ENCODE data around the gene ITGA1. TPM values are rescaled to one million over a fixed set of nuclear protein-coding genes. Genes with fewer than 3 reads are reported as not detected.
A peak's percentile ranks its signal among the peaks of the same experiment; 100 is the strongest.

The ITGA1 gene
- total and polyA plus RNA-seq, 9 donors: 4.9 to 41.2 (median 14.7) TPM

DNA sequence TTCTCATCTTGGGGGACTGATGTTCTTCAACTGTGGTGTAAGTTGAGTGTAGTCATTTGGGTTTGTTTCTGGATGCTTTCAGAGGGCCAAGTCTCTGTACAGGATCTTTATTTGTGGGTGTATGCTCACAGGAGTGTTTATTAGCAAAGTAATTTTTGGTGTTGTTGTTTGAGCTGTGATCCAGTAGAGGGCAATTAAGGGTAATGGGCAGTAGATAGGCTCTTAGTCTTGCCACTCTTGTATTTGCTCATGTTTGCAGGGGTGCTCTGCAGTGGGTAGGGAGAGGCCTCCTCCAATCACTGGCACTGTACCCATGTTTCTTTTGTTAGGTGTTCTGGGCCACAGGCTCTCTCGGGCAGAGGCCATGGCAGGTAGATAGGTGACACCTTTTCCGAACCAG is 155.6 kb downstream of the ITGA1 start:
- no peaks in the 10 kb centered on the region for H3K36me3 ChIP-seq
- no peaks in the 10 kb centered on the region for H3K4me1 ChIP-seq (ENCODE audit: insufficient read depth)
- H3K27ac ChIP-seq: no peak overlapping the region
- no peak overlapping the region for H3K4me3 ChIP-seq
- TF ChIP-seq, protein P1, sequence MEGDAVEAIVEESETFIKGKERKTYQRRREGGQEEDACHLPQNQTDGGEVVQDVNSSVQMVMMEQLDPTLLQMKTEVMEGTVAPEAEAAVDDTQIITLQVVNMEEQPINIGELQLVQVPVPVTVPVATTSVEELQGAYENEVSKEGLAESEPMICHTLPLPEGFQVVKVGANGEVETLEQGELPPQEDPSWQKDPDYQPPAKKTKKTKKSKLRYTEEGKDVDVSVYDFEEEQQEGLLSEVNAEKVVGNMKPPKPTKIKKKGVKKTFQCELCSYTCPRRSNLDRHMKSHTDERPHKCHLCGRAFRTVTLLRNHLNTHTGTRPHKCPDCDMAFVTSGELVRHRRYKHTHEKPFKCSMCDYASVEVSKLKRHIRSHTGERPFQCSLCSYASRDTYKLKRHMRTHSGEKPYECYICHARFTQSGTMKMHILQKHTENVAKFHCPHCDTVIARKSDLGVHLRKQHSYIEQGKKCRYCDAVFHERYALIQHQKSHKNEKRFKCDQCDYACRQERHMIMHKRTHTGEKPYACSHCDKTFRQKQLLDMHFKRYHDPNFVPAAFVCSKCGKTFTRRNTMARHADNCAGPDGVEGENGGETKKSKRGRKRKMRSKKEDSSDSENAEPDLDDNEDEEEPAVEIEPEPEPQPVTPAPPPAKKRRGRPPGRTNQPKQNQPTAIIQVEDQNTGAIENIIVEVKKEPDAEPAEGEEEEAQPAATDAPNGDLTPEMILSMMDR (IDR thresholded peaks at IDR 0.05): no peak
- no peak for TF ChIP-seq EP300 (IDR thresholded peaks at IDR 0.05)
- TF ChIP-seq POLR2A (IDR thresholded peaks at IDR 0.05): no peak
- intact Hi-C loops (cut with DNase I): loop anchor here in 2 of 4 donors (10.0 kb wide), 1 partner anchor 152 kb away; no protein-coding TSS in a partner anchor
- no peaks in the 10 kb centered on the region for H3K27me3 ChIP-seq
- DNase-seq: no peak
- WGBS, 3 donors: 89 to 100% (median 96%) methylated on average over 2 of the region's 2 CpGs
- H3K9me3 ChIP-seq: no peaks in the 10 kb centered on the region

DNA sequence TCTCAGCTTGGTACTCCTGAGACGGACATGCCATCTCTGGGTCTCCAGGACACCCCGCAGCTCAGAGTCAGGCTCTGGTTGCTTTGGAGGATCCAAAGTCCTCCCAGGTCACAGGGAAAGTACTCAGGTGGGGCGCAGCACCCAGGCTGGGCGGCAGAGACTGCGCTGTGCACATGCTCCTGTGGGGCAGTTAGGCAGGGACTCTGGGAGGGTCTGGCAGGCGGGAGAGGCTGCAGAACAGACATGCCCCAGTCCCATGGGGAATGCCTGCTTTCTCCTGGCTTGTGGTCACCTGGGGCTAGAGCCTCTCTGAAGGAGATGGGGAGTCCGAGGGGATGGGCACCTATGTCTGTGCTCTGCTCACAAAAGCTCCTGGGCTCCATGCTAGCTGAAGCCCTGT is 156.1 kb downstream of the ITGA1 start:
- 83 to 92% (median 91%) methylated on average over 7 of the region's 7 CpGs for WGBS, 3 donors
- no peak for DNase-seq
- no peaks in the 10 kb centered on the region for H3K4me1 ChIP-seq (ENCODE audit: insufficient read depth)

DNA sequence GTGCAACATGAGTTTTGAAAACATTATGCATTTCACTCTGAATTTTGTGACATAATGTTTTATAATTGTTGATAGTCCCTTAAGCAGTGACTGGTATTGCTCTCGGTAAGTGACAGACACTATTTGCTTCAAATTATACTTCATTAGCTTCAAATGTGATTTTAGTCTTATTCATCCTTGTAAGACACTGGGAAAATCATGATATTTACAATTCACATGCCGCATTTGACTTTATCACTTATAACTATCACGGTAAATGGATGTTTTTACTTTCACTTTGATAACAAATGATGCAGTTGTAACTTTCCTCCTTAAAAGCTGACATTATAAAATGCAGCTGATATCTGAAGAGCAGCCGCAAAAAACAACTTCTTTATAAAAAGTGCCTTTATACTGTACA is 157.3 kb downstream of the ITGA1 start:
- H3K27me3 ChIP-seq: no peaks in the 10 kb centered on the region
- intact Hi-C loops (cut with DNase I): loop anchor here in 3 of 4 donors (5.0 to 10.0 kb wide), 2 partner anchors 147 to 150 kb away; no protein-coding TSS in a partner anchor
- no peak for DNase-seq
- no peaks in the 10 kb centered on the region for H3K36me3 ChIP-seq
- no peaks in the 10 kb centered on the region for H3K9me3 ChIP-seq
- TF ChIP-seq, protein P1 (IDR thresholded peaks at IDR 0.05): no peak
- TF ChIP-seq EP300 (IDR thresholded peaks at IDR 0.05) (no peak), POLR2A (IDR thresholded peaks at IDR 0.05) (no peak)
- no peak overlapping the region for H3K27ac ChIP-seq
- peak overlapping the region; percentile 18 for H3K4me3 ChIP-seq
- 40 to 58% (median 41%) methylated on average over 4 of the region's 4 CpGs for WGBS, 3 donors
- H3K4me1 ChIP-seq (ENCODE audit: insufficient read depth): no peaks in the 10 kb centered on the region

More for the DNA sequence above, 156.1 kb downstream of the ITGA1 start:
- TF ChIP-seq POLR2A (IDR thresholded peaks at IDR 0.05): no peak
- TF ChIP-seq EP300 (IDR thresholded peaks at IDR 0.05): no peak
- TF ChIP-seq, protein P1 (IDR thresholded peaks at IDR 0.05): no peak
- intact Hi-C loops (cut with DNase I): loop anchor here in 2 of 4 donors (10.0 kb wide), 1 partner anchor 151 kb away; no protein-coding TSS in a partner anchor
- no peak overlapping the region for H3K4me3 ChIP-seq
- no peaks in the 10 kb centered on the region for H3K27me3 ChIP-seq
- no peaks in the 10 kb centered on the region for H3K36me3 ChIP-seq
- H3K27ac ChIP-seq: no peak overlapping the region
- no peaks in the 10 kb centered on the region for H3K9me3 ChIP-seq

DNA sequence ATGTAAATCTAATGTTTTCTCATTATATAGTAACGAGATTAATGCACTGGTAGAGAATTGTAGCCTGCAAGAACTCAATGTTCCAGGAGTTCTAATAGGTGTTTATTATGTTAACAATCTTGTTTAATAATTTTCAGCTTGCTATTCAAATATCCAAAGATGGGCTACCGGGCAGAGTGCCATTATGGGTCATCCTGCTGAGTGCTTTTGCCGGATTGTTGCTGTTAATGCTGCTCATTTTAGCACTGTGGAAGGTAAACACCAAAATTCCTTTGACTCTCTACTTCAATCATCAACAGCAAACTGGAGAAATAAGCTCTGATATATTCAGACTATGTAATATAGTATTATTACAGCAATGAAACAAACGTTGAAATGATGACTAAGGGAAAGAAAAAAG is 159.5 kb downstream of the ITGA1 start:
- 6 to 24% (median 9%) methylated on average over 4 of the region's 4 CpGs for WGBS, 3 donors
- no peak overlapping the region for H3K27ac ChIP-seq
- intact Hi-C loops (cut with DNase I): loop anchor here in 3 of 4 donors (5.0 to 10.0 kb wide), 2 partner anchors 145 to 148 kb away; no protein-coding TSS in a partner anchor
- TF ChIP-seq, protein P1 (IDR thresholded peaks at IDR 0.05): no peak
- peak in 2 of 5 donors; percentile 31 to 38 for DNase-seq
- H3K4me3 ChIP-seq: no peak overlapping the region
- H3K27me3 ChIP-seq: no peaks in the 10 kb centered on the region
- H3K36me3 ChIP-seq: no peaks in the 10 kb centered on the region
- no peaks in the 10 kb centered on the region for H3K4me1 ChIP-seq (ENCODE audit: insufficient read depth)
- no peaks in the 10 kb centered on the region for H3K9me3 ChIP-seq
